H9 (cell line): ENCODE data around the gene ALDH1L1. TPM values are rescaled to one million over a fixed set of nuclear protein-coding genes. Genes with fewer than 3 reads are reported as not detected.

Experiments used
- DNase-seq: peaks from one replicate; pipeline ENCODE4 v3.0.0-alpha.2; 2017
- H2AFZ ChIP-seq: one replicate; pipeline ENCODE4 v1.6.1; 2013; ENCODE audit warnings: mild to moderate bottlenecking, low read length, control low read depth, moderate library complexity
- H2AK5ac ChIP-seq: 2 replicates; pipeline ENCODE4 v1.6.1; 2013; ENCODE audit warnings: low read length, control low read depth, mixed read lengths; ENCODE audit not compliant: insufficient read length
- H2BK120ac ChIP-seq: one replicate; pipeline ENCODE4 v1.6.1; 2013; ENCODE audit warnings: low read depth, mild to moderate bottlenecking, low read length, control low read depth, inconsistent platforms; ENCODE audit not compliant: poor library complexity, severe bottlenecking
- H2BK12ac ChIP-seq: 2 replicates; pipeline ENCODE4 v1.6.1; 2013; ENCODE audit warnings: low read length, control low read depth, mixed read lengths, low read depth; ENCODE audit not compliant: insufficient read length
- H2BK15ac ChIP-seq: 2 replicates; pipeline ENCODE4 v1.6.1; 2013; ENCODE audit warnings: low read depth, low read length, control low read depth
- H2BK20ac ChIP-seq: one replicate; pipeline ENCODE4 v1.6.1; 2013; ENCODE audit warnings: low read depth, mild to moderate bottlenecking, low read length, control low read depth, inconsistent platforms; ENCODE audit not compliant: poor library complexity, severe bottlenecking
- H2BK5ac ChIP-seq: 2 replicates; pipeline ENCODE4 v1.6.1; 2013; ENCODE audit warnings: low read length, control low read depth, mixed read lengths; ENCODE audit not compliant: insufficient read length
- H3K14ac ChIP-seq: 2 replicates; pipeline ENCODE4 v1.6.1; 2013; ENCODE audit warnings: low read length, control low read depth; ENCODE audit not compliant: insufficient read depth
- H3K18ac ChIP-seq: 2 replicates; pipeline ENCODE4 v1.6.1; 2013; ENCODE audit warnings: low read depth, mild to moderate bottlenecking, mixed read lengths, low read length, control low read depth; ENCODE audit not compliant: insufficient read length
- H3K23ac ChIP-seq: 2 replicates; pipeline ENCODE4 v1.6.1; 2013; ENCODE audit warnings: low read length, control low read depth, mixed read lengths, low read depth; ENCODE audit not compliant: insufficient read length
- H3K23me2 ChIP-seq: 2 replicates; pipeline ENCODE4 v1.6.1; 2013; ENCODE audit warnings: low read depth, mild to moderate bottlenecking, mixed read lengths, low read length, control low read depth; ENCODE audit not compliant: insufficient read length, poor library complexity, severe bottlenecking
- H3K27ac ChIP-seq: 2 replicates; pipeline ENCODE4 v1.5.1; 2013; ENCODE audit warnings: low read length, control low read depth, mixed read lengths, low read depth; ENCODE audit not compliant: insufficient read length
- H3K27me3 ChIP-seq: 2 replicates; pipeline ENCODE4 v1.6.1; 2013; ENCODE audit warnings: low read length, control low read depth, inconsistent platforms; ENCODE audit not compliant: insufficient read depth
- H3K4ac ChIP-seq: 2 replicates; pipeline ENCODE4 v1.6.1; 2013; ENCODE audit warnings: low read depth, mild to moderate bottlenecking, control low read depth, inconsistent platforms, low read length, moderate library complexity
- H3K4me1 ChIP-seq: 2 replicates; pipeline ENCODE4 v1.6.1; 2013; ENCODE audit warnings: low read length, control low read depth, inconsistent platforms; ENCODE audit not compliant: insufficient read depth
- H3K4me2 ChIP-seq: 2 replicates; pipeline ENCODE4 v1.6.1; 2013; ENCODE audit warnings: low read length, control low read depth, mixed read lengths; ENCODE audit not compliant: insufficient read length, insufficient read depth
- H3K56ac ChIP-seq: 2 replicates; pipeline ENCODE4 v1.6.1; 2013; ENCODE audit warnings: low read depth, mild to moderate bottlenecking, mixed read lengths, low read length, control low read depth; ENCODE audit not compliant: insufficient read length
- H3K79me1 ChIP-seq: 2 replicates; pipeline ENCODE4 v1.6.1; 2013; ENCODE audit warnings: low read depth, mild to moderate bottlenecking, moderate library complexity, low read length, control low read depth, inconsistent platforms; ENCODE audit not compliant: insufficient read depth, poor library complexity, severe bottlenecking
- H3K79me2 ChIP-seq: 2 replicates; pipeline ENCODE4 v1.6.1; 2013; ENCODE audit warnings: low read length, control low read depth, inconsistent platforms; ENCODE audit not compliant: insufficient read depth
- H3K9ac ChIP-seq: 2 replicates; pipeline ENCODE4 v1.6.1; 2013; ENCODE audit warnings: low read length, control low read depth, mixed read lengths; ENCODE audit not compliant: insufficient read length; ENCODE audit errors: extremely low read depth
- H3K9me3 ChIP-seq: one replicate; pipeline ENCODE4 v1.6.1; 2013; ENCODE audit warnings: low read depth, low read length, inconsistent platforms; ENCODE audit not compliant: control insufficient read depth
- H3T11ph ChIP-seq: one replicate; pipeline ENCODE4 v1.6.1; 2013; ENCODE audit warnings: mild to moderate bottlenecking, low read length, control low read depth, inconsistent platforms
- H4K20me1 ChIP-seq: one replicate; pipeline ENCODE4 v1.6.1; 2013; ENCODE audit not compliant: control insufficient read depth, insufficient read length, insufficient read depth
- H4K5ac ChIP-seq: 2 replicates; pipeline ENCODE4 v1.6.1; 2013; ENCODE audit warnings: low read depth, mild to moderate bottlenecking, mixed read lengths, low read length, control low read depth; ENCODE audit not compliant: insufficient read length
- H4K8ac ChIP-seq: replicated peaks from 2 replicates; pipeline ENCODE4 v1.6.1; 2013; ENCODE audit warnings: low read length, control low read depth, mixed read lengths, low read depth; ENCODE audit not compliant: insufficient read length
- H4K91ac ChIP-seq: 2 replicates; pipeline ENCODE4 v1.6.1; 2013; ENCODE audit warnings: low read depth, mild to moderate bottlenecking, moderate library complexity, mixed read lengths, low read length, control low read depth; ENCODE audit not compliant: insufficient read length
- H3K27ac Mint-ChIP-seq, 3 experiments: 2 replicates in 2 of 3; 3 replicates in 1 of 3; pipeline ENCODE4 v1.8.0; 2020 to 2021; ENCODE audit warnings: mixed read lengths in 3 of 3, mild to moderate bottlenecking in 1 of 3, moderate library complexity in 1 of 3
- H3K27me3 Mint-ChIP-seq: 2 replicates; pipeline ENCODE4 v1.8.0; 2021; ENCODE audit warnings: low read depth, mild to moderate bottlenecking, moderate library complexity, mixed read lengths
- H3K36me3 Mint-ChIP-seq, 3 experiments: 2 replicates in 2 of 3; 3 replicates in 1 of 3; pipeline ENCODE4 v1.8.0; 2020 to 2021; ENCODE audit warnings: low read depth in 3 of 3, mixed read lengths in 3 of 3; ENCODE audit not compliant: insufficient read depth in 1 of 3
- H3K4me1 Mint-ChIP-seq, 2 experiments: 2 replicates each; pipeline ENCODE4 v1.8.0; 2020; ENCODE audit warnings: mixed read lengths in 2 of 2
- H3K4me3 Mint-ChIP-seq, 2 experiments: 2 replicates in 1 of 2; 3 replicates in 1 of 2; pipeline ENCODE4 v1.8.0; 2020 to 2021; ENCODE audit warnings: mild to moderate bottlenecking in 2 of 2, mixed read lengths in 2 of 2, moderate library complexity in 1 of 2
- H3K9me3 Mint-ChIP-seq, 2 experiments: 2 replicates in 1 of 2; 3 replicates in 1 of 2; pipeline ENCODE4 v1.8.0; 2020; ENCODE audit warnings: mild to moderate bottlenecking in 2 of 2, mixed read lengths in 2 of 2, moderate library complexity in 1 of 2
- WGBS: extraction: QIAGEN DNeasy Blood & Tissue Kit; methylation state at CpG from one replicate; pipeline ENCODE4 v1.1.7; 2013; ENCODE audit warnings: missing lambda C conversion rate, low lambda C conversion rate, mixed read lengths; ENCODE audit not compliant: insufficient read length; ENCODE audit errors: extremely low coverage; 5-methylcytosine and 5-hydroxymethylcytosine counted together
- total RNA-seq: library from RNA; stranded (reverse); gene quantifications from 2 replicates; pipeline ENCODE4 v1.2.1, GENCODE V29; 2021
- TF ChIP-seq, protein P1 (sequence below): fragments of 200-600 bp; sonication (generic); conservative IDR thresholded peaks from 3 replicates; pipeline ENCODE4 v1.8.0; 2021; ENCODE audit warnings: antibody characterized with exemption, mild to moderate bottlenecking

The ALDH1L1 gene
- total RNA-seq, 1 experiment from 2014 or later, result 0.90 TPM

DNA sequence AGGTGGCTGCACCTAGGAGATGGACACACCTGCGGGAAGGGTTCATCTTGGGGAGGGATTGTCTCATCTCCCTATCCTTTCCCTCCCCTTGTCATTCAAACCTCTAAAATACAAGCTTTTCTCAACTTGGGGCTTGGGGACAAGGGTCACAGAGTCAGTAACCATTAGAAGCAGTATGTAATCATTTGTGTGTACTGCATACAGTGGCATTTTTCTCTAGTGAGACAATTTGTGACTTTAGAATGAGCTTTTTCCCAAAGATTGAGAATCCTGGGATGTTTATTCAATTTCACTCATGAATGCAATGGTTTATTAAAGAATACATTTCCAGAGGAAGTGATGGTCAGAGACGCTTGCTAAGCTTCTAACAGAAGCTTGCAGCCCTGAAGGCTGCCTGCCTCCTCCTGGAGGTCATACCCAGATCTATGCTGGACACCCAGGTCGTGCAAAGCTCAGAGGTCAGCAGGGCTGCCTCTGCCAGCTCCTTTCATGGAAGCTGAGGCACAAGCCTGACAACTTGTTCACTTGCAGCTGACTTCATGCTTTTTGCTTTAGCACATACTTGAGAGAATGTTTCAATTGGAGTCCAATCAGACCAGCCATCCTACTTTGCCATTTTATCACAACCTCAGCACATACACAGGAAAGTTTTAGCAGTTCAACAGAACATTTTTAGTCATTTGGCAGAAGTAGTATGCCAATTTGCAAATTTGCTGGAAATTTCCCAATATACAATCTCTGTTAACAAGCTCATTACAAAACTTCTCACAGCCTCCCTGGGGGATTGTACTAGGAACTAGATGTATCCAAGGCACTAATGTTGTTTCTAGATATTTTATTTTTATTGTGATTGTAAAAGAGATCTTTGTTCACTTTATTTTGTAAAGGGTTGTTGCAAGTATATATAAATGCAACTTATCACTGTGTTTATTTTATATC lies 25.6 kb upstream of the ALDH1L1 start:
- TF ChIP-seq, protein P1, sequence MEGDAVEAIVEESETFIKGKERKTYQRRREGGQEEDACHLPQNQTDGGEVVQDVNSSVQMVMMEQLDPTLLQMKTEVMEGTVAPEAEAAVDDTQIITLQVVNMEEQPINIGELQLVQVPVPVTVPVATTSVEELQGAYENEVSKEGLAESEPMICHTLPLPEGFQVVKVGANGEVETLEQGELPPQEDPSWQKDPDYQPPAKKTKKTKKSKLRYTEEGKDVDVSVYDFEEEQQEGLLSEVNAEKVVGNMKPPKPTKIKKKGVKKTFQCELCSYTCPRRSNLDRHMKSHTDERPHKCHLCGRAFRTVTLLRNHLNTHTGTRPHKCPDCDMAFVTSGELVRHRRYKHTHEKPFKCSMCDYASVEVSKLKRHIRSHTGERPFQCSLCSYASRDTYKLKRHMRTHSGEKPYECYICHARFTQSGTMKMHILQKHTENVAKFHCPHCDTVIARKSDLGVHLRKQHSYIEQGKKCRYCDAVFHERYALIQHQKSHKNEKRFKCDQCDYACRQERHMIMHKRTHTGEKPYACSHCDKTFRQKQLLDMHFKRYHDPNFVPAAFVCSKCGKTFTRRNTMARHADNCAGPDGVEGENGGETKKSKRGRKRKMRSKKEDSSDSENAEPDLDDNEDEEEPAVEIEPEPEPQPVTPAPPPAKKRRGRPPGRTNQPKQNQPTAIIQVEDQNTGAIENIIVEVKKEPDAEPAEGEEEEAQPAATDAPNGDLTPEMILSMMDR, result no peak
- no peak overlapping the region for H2AK5ac ChIP-seq
- no peaks in the 10 kb centered on the region for H3K79me1 ChIP-seq
- no peak overlapping the region for H3K4ac ChIP-seq
- no CpG with 5 or more reads among the region's 3 CpGs for WGBS
- no peak overlapping the region for H3K4me2 ChIP-seq
- no peaks in the 10 kb centered on the region for H3K4me1 ChIP-seq
- no peak overlapping the region for H2AFZ ChIP-seq
- H4K5ac ChIP-seq, result no peak overlapping the region
- no peak for DNase-seq
- no peaks in the 10 kb centered on the region for H3K79me2 ChIP-seq
- Mint-ChIP-seq H3K4me3 (no peak overlapping the region), H3K27me3 (peaks cover 35% of the 10 kb centered on the region), H3K36me3 (peaks cover 0 to 3% (median 0%) of the 10 kb centered on the region in 3 experiments; a peak in 1 of 7 replicates), H3K4me1 (peaks cover 10 to 14% of the 10 kb centered on the region in 2 experiments), H3K9me3 (peaks cover 4 to 6% of the 10 kb centered on the region in 2 experiments; a peak in 4 of 5 replicates), H3K27ac (no peak overlapping the region)
- H3K23me2 ChIP-seq, result no peaks in the 10 kb centered on the region
- H2BK15ac ChIP-seq, result no peak overlapping the region
- H3K27ac ChIP-seq, result no peak overlapping the region
- H3K9me3 ChIP-seq, result no peaks in the 10 kb centered on the region
- no peaks in the 10 kb centered on the region for H4K20me1 ChIP-seq
- H2BK5ac ChIP-seq, result no peak overlapping the region
- H4K8ac ChIP-seq, result no peak overlapping the region
- no peak overlapping the region for H2BK12ac ChIP-seq
- no peak overlapping the region for H3K18ac ChIP-seq
- no peak overlapping the region for H3K56ac ChIP-seq
- H3T11ph ChIP-seq, result no peak overlapping the region
- no peak overlapping the region for H2BK120ac ChIP-seq
- H4K91ac ChIP-seq, result no peak overlapping the region
- no peak overlapping the region for H3K23ac ChIP-seq
- H3K27me3 ChIP-seq, result no peaks in the 10 kb centered on the region
- no peak overlapping the region for H3K9ac ChIP-seq
- no peak overlapping the region for H2BK20ac ChIP-seq
- no peak overlapping the region for H3K14ac ChIP-seq
